Measurements from ENCODE around the gene GRIA1.
A peak's percentile ranks its signal among the peaks of the same experiment; 100 is the strongest.

GRIA1 gene

DNA sequence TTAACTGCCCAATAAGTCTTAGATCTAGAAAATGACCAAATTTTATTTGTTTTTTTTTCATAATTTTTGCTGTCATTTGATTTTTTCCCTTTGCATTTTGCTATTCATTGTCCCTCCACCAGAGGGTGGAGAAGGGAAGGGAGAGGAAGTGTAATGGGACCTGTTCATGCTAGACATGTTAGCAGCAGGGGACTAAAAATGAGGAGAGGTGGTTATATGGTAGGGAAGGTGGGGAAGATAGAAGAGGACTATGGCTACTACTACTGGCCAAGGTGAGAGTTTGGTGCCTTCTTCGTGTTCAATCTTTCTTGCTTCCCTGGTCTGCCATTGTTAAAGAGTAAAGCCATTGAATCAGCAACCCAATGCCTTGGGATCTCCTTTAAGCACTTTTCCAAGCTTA, 6.4 kb downstream of the GRIA1 start:
- Histone ChIP-seq H3K9ac (ENCODE audit: low read depth, low read length, poor library complexity, severe bottlenecking) (no peak overlapping the region), H3K4me1 (ENCODE audit: insufficient read depth, low read length, poor library complexity, severe bottlenecking) (no peaks in the 10 kb centered on the region), H3K9me2 (replicated peaks; ENCODE audit: low read depth, low read length) (no peaks in the 10 kb centered on the region), H3K9me3 (ENCODE audit: insufficient read depth, low read depth, low read length) (no peaks in the 10 kb centered on the region), H3K79me2 (ENCODE audit: insufficient read depth, low read length) (no peaks in the 10 kb centered on the region), H3K4me3 (ENCODE audit: low read length, poor library complexity, severe bottlenecking) (no peak overlapping the region), H3K4me2 (ENCODE audit: low read depth, low read length, poor library complexity, severe bottlenecking) (no peak overlapping the region), H4K20me1 (ENCODE audit: insufficient read depth, low read length, poor library complexity, severe bottlenecking) (no peaks in the 10 kb centered on the region), H3K36me3 (ENCODE audit: insufficient read depth, low read length) (no peaks in the 10 kb centered on the region), H3F3A (ENCODE audit: low read depth) (no peaks in the 10 kb centered on the region), H2AFZ (ENCODE audit: low read length) (no peak overlapping the region), H3K27me3 (ENCODE audit: insufficient read depth, low read length, poor library complexity, severe bottlenecking) (no peaks in the 10 kb centered on the region)
- TF ChIP-seq CTCF (conservative IDR thresholded peaks at IDR 0.05; ENCODE audit: low read length) (peak; percentile 58), EZH2phosphoT487 (IDR thresholded peaks at IDR 0.05; ENCODE audit: borderline replicate concordance) (no peak)

GRCh38 chr5:153498516-153498915, 8.0 kb downstream of the GRIA1 start:
- H2AFZ ChIP-seq (ENCODE audit: low read length) = no peak overlapping the region

DNA sequence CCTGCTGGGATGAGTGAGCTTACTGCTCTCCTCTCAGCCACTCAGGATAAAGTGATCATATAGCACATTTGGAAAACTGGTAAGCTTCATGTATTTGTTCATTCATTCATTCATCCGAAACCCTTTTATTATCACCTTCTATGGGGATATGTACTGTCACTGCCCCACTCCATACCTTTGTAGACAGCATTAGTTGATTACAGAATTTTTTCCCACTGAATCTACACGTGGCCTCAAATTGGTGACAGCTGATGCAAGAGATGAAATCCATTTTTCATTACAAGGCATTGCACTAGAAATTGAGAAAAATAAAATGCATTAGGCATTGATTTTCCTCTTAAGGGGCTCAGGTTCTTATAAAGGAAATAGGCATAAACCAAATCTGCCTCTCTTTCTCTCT, 9.7 kb downstream of the GRIA1 start:
- Histone ChIP-seq H3K79me2 (ENCODE audit: insufficient read depth, low read length) (no peaks in the 10 kb centered on the region), H3K9ac (ENCODE audit: low read depth, low read length, poor library complexity, severe bottlenecking) (no peak overlapping the region), H3K9me2 (replicated peaks; ENCODE audit: low read depth, low read length) (no peaks in the 10 kb centered on the region), H3K9me3 (ENCODE audit: insufficient read depth, low read depth, low read length) (no peaks in the 10 kb centered on the region), H3K36me3 (ENCODE audit: insufficient read depth, low read length) (no peaks in the 10 kb centered on the region), H3K27me3 (ENCODE audit: insufficient read depth, low read length, poor library complexity, severe bottlenecking) (no peaks in the 10 kb centered on the region), H3F3A (ENCODE audit: low read depth) (no peaks in the 10 kb centered on the region), H3K4me3 (ENCODE audit: low read length, poor library complexity, severe bottlenecking) (no peak overlapping the region), H2AFZ (ENCODE audit: low read length) (no peak overlapping the region), H3K4me2 (ENCODE audit: low read depth, low read length, poor library complexity, severe bottlenecking) (no peak overlapping the region), H4K20me1 (ENCODE audit: insufficient read depth, low read length, poor library complexity, severe bottlenecking) (no peaks in the 10 kb centered on the region), H3K4me1 (ENCODE audit: insufficient read depth, low read length, poor library complexity, severe bottlenecking) (no peaks in the 10 kb centered on the region)
- no peak for TF ChIP-seq CTCF (conservative IDR thresholded peaks at IDR 0.05; ENCODE audit: low read length)
- TF ChIP-seq EZH2phosphoT487 (IDR thresholded peaks at IDR 0.05; ENCODE audit: borderline replicate concordance) = no peak

More at GRCh38 chr5:153498516-153498915, 8.0 kb downstream of the GRIA1 start:
- H3K4me2 ChIP-seq (ENCODE audit: low read depth, low read length, poor library complexity, severe bottlenecking) = no peak overlapping the region
- no peaks in the 10 kb centered on the region for H3K9me3 ChIP-seq (ENCODE audit: insufficient read depth, low read depth, low read length)
- no peak overlapping the region for H3K9ac ChIP-seq (ENCODE audit: low read depth, low read length, poor library complexity, severe bottlenecking)
- H3K4me3 ChIP-seq (ENCODE audit: low read length, poor library complexity, severe bottlenecking) = no peak overlapping the region
- H3K4me1 ChIP-seq (ENCODE audit: insufficient read depth, low read length, poor library complexity, severe bottlenecking) = no peaks in the 10 kb centered on the region
- TF ChIP-seq EZH2phosphoT487 (IDR thresholded peaks at IDR 0.05; ENCODE audit: borderline replicate concordance) (no peak), CTCF (conservative IDR thresholded peaks at IDR 0.05; ENCODE audit: low read length) (no peak)
- no peaks in the 10 kb centered on the region for H4K20me1 ChIP-seq (ENCODE audit: insufficient read depth, low read length, poor library complexity, severe bottlenecking)
- no peaks in the 10 kb centered on the region for H3K79me2 ChIP-seq (ENCODE audit: insufficient read depth, low read length)
- H3K9me2 ChIP-seq (replicated peaks; ENCODE audit: low read depth, low read length) = no peaks in the 10 kb centered on the region
- H3K36me3 ChIP-seq (ENCODE audit: insufficient read depth, low read length) = no peaks in the 10 kb centered on the region
- no peaks in the 10 kb centered on the region for H3F3A ChIP-seq (ENCODE audit: low read depth)
- no peaks in the 10 kb centered on the region for H3K27me3 ChIP-seq (ENCODE audit: insufficient read depth, low read length, poor library complexity, severe bottlenecking)

All from Loucy (cell line).